Measurements from ENCODE around the gene CDR2L. TPM values are rescaled to one million over a fixed set of nuclear protein-coding genes. Genes with fewer than 3 reads are reported as not detected.

Gene CDR2L
- total and polyA plus RNA-seq, 9 donors: 2.1 to 19.2 (median 5.2) TPM

- Histone ChIP-seq H3K36me3 (no peaks in the 10 kb centered on the region), H3K4me3 (no peak overlapping the region), H3K4me1 (ENCODE audit: insufficient read depth) (no peaks in the 10 kb centered on the region), H3K9me3 (no peaks in the 10 kb centered on the region), H3K27ac (no peak overlapping the region), H3K27me3 (no peaks in the 10 kb centered on the region)
- 36 to 38% (median 37%) methylated on average over 22 to 23 of the region's 23 CpGs for WGBS, 3 donors
- intact Hi-C loops (cut with DNase I): loop anchor here (5.0 to 10.0 kb wide), 4 partner anchors 53 to 243 kb away; partner anchors contain the start of genes NUP85 (in 3 of the 4) and MRPL58 (in 1 of the 4)
- DNase-seq: peak; percentile 83 to 93 (median 90)
- TF ChIP-seq EP300 (IDR thresholded peaks at IDR 0.05) (no peak), POLR2A (IDR thresholded peaks at IDR 0.05) (no peak), CTCF (IDR thresholded peaks at IDR 0.05) (peak; percentile 70 to 83 (median 83))
Observed at GRCh38 chr17:74961657-74962350, 25.6 kb upstream of the CDR2L start.

GRCh38 chr17:74962622-74963394 is 24.6 kb upstream of the CDR2L start:
- H3K4me1 ChIP-seq (ENCODE audit: insufficient read depth): no peaks in the 10 kb centered on the region
- DNase-seq: no peak
- H3K27me3 ChIP-seq: no peaks in the 10 kb centered on the region
- TF ChIP-seq CTCF (IDR thresholded peaks at IDR 0.05) (no peak), EP300 (IDR thresholded peaks at IDR 0.05) (no peak), POLR2A (IDR thresholded peaks at IDR 0.05) (no peak)
- H3K4me3 ChIP-seq: no peak overlapping the region
- WGBS, 3 donors: 76 to 84% (median 79%) methylated on average over 16 to 18 of the region's 18 CpGs
- no peak overlapping the region for H3K27ac ChIP-seq
- H3K36me3 ChIP-seq: no peaks in the 10 kb centered on the region
- intact Hi-C loops (cut with DNase I): loop anchor here (5.0 to 10.0 kb wide), 4 partner anchors 52 to 242 kb away; partner anchors contain the start of genes NUP85 (in 3 of the 4) and MRPL58 (in 1 of the 4)
- no peaks in the 10 kb centered on the region for H3K9me3 ChIP-seq

GRCh38 chr17:74963656-74964055 is 23.8 kb upstream of the CDR2L start:
- H3K27me3 ChIP-seq: no peaks in the 10 kb centered on the region
- TF ChIP-seq EP300 (IDR thresholded peaks at IDR 0.05): no peak
- TF ChIP-seq POLR2A (IDR thresholded peaks at IDR 0.05): no peak
- no peak for TF ChIP-seq CTCF (IDR thresholded peaks at IDR 0.05)
- no peaks in the 10 kb centered on the region for H3K9me3 ChIP-seq
- no peak for DNase-seq
- H3K4me3 ChIP-seq: no peak overlapping the region
- H3K4me1 ChIP-seq (ENCODE audit: insufficient read depth): no peaks in the 10 kb centered on the region
- no peaks in the 10 kb centered on the region for H3K36me3 ChIP-seq
- intact Hi-C loops (cut with DNase I): loop anchor here (5.0 to 10.0 kb wide), 4 partner anchors 51 to 241 kb away; partner anchors contain the start of genes NUP85 (in 3 of the 4) and MRPL58 (in 1 of the 4)
- no peak overlapping the region for H3K27ac ChIP-seq
- 64 to 65% (median 65%) methylated on average over 11 to 12 of the region's 12 CpGs for WGBS, 3 donors

- 86 to 92% (median 90%) methylated on average over 7 to 12 of the region's 12 CpGs for WGBS, 3 donors
- intact Hi-C loops (cut with DNase I): loop anchor here (5.0 to 10.0 kb wide), 4 partner anchors 50 to 240 kb away; partner anchors contain the start of genes NUP85 (in 3 of the 4) and MRPL58 (in 1 of the 4)
Observed at GRCh38 chr17:74964246-74964761, 23.1 kb upstream of the CDR2L start.

More at GRCh38 chr17:74964246-74964761, 23.1 kb upstream of the CDR2L start:
- no peak overlapping the region for H3K27ac ChIP-seq
- H3K4me1 ChIP-seq (ENCODE audit: insufficient read depth): no peaks in the 10 kb centered on the region
- no peaks in the 10 kb centered on the region for H3K36me3 ChIP-seq
- no peak for DNase-seq
- no peaks in the 10 kb centered on the region for H3K27me3 ChIP-seq
- no peak overlapping the region for H3K4me3 ChIP-seq
- no peaks in the 10 kb centered on the region for H3K9me3 ChIP-seq
- TF ChIP-seq POLR2A (IDR thresholded peaks at IDR 0.05) (no peak), CTCF (IDR thresholded peaks at IDR 0.05) (no peak), EP300 (IDR thresholded peaks at IDR 0.05) (no peak)

Measured in ovary (tissue), 9 donors.